ENCODE data around the gene DPM3.

DNA sequence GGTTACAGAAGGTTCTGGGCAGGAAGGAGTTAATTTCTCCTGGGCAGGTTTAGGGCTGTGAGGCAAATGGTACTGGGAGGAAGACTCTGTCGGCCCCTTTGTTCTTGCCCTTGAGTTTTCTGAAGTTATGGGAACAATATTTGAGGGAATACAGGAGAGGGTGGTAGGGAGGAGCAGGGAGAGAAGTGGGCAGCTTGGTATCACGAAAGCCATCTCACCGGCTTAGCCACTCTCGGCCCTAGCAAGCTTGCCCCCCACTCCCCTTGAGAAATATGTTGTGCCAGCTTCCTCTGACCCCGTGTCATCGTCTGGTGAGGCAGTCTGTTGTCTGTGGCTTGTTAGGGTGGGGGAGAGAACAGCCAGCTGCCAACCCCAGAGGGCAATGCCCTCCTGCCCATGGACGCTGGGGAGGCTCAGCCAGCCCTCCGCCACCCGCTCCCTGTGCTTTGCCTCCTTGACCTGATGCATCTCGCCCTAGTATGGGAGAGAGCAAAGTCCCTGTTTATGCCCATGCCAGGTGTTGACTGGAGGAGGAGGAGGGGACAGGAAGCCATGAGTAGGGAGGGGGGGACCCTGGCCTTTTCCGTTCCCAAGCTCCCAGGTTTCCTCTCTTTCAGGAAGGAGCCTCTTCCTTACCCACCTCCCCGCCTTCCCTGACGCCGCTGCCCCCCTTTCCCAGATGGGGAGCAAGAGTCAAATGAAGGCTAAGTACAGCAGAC lies 11.4 kb downstream of the DPM3 start:
- TF ChIP-seq POLR2A (IDR thresholded peaks at IDR 0.05) = peak; percentile 96
- TF ChIP-seq, protein P1, sequence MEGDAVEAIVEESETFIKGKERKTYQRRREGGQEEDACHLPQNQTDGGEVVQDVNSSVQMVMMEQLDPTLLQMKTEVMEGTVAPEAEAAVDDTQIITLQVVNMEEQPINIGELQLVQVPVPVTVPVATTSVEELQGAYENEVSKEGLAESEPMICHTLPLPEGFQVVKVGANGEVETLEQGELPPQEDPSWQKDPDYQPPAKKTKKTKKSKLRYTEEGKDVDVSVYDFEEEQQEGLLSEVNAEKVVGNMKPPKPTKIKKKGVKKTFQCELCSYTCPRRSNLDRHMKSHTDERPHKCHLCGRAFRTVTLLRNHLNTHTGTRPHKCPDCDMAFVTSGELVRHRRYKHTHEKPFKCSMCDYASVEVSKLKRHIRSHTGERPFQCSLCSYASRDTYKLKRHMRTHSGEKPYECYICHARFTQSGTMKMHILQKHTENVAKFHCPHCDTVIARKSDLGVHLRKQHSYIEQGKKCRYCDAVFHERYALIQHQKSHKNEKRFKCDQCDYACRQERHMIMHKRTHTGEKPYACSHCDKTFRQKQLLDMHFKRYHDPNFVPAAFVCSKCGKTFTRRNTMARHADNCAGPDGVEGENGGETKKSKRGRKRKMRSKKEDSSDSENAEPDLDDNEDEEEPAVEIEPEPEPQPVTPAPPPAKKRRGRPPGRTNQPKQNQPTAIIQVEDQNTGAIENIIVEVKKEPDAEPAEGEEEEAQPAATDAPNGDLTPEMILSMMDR (IDR thresholded peaks at IDR 0.05) = no peak
